Measurements from ENCODE around the gene RIMKLB. TPM values are rescaled to one million over a fixed set of nuclear protein-coding genes. Genes with fewer than 3 reads are reported as not detected.

The RIMKLB gene
- total and polyA plus RNA-seq, 2 experiments from 2014 or later = 19.4 to 23.2 TPM

- peak overlapping the region; percentile 14; the same call in 1 of the 2 replicates for H2AFZ ChIP-seq
- no peak overlapping the region for H3K27ac ChIP-seq
- H3F3A ChIP-seq (ENCODE audit: insufficient read depth) = peaks cover 7% of the 10 kb centered on the region; the same call in 1 of the 2 replicates
- WGBS, 2 experiments (ENCODE audit: low coverage in 1 of 2, low lambda C conversion rate in 2 of 2, missing lambda C conversion rate in 2 of 2) = 5 to 15% methylated on average over 3 of the region's 3 CpGs
- H3K36me3 ChIP-seq (ENCODE audit: low read depth) = no peaks in the 10 kb centered on the region
- H3K27me3 ChIP-seq (replicated peaks; ENCODE audit: insufficient read depth) = no peaks in the 10 kb centered on the region
- H3K4me3 ChIP-seq = no peak overlapping the region
- H3K4me2 ChIP-seq (ENCODE audit: unreplicated experiment) = no peak overlapping the region
- in situ Hi-C loops (cut with MboI) = loop anchor here (25.0 kb wide), 1 partner anchor 362 kb away; no protein-coding TSS in a partner anchor
- TF ChIP-seq EZH2 (IDR thresholded peaks at IDR 0.05; ENCODE audit: insufficient read depth, poor library complexity, severe bottlenecking) (no peak), EZH2phosphoT487 (IDR thresholded peaks at IDR 0.05; ENCODE audit: insufficient read depth, low read depth) (no peak)
- no peak for DNase-seq
- no peak overlapping the region for H3K9ac ChIP-seq
- H3K4me1 ChIP-seq (ENCODE audit: insufficient read depth) = peaks cover 6% of the 10 kb centered on the region
- no peaks in the 10 kb centered on the region for H3K9me2 ChIP-seq (ENCODE audit: insufficient read depth)
- H4K20me1 ChIP-seq (ENCODE audit: insufficient read depth) = no peaks in the 10 kb centered on the region
- no peaks in the 10 kb centered on the region for H3K9me3 ChIP-seq (ENCODE audit: low read depth)
- H3K79me2 ChIP-seq (ENCODE audit: insufficient read depth) = no peaks in the 10 kb centered on the region
These were observed 22.2 kb upstream of the RIMKLB start for GRCh38 chr12:8675591-8676036.

GRCh38 chr12:8676651-8677050 is 21.1 kb upstream of the RIMKLB start:
- in situ Hi-C loops (cut with MboI) = loop anchor here (25.0 kb wide), 1 partner anchor 361 kb away; no protein-coding TSS in a partner anchor

GRCh38 chr12:8677362-8677761 is 20.4 kb upstream of the RIMKLB start:
- Histone ChIP-seq H3K4me2 (ENCODE audit: unreplicated experiment) (no peak overlapping the region), H3K9me3 (ENCODE audit: low read depth) (no peaks in the 10 kb centered on the region), H3K4me1 (ENCODE audit: insufficient read depth) (peaks cover 18% of the 10 kb centered on the region), H3F3A (ENCODE audit: insufficient read depth) (peaks cover 19% of the 10 kb centered on the region), H3K27ac (no peak overlapping the region), H3K4me3 (no peak overlapping the region), H3K27me3 (replicated peaks; ENCODE audit: insufficient read depth) (no peaks in the 10 kb centered on the region), H3K9ac (no peak overlapping the region), H2AFZ (no peak overlapping the region), H4K20me1 (ENCODE audit: insufficient read depth) (no peaks in the 10 kb centered on the region), H3K9me2 (ENCODE audit: insufficient read depth) (no peaks in the 10 kb centered on the region), H3K79me2 (ENCODE audit: insufficient read depth) (no peaks in the 10 kb centered on the region), H3K36me3 (ENCODE audit: low read depth) (no peaks in the 10 kb centered on the region)
- DNase-seq = no peak
- WGBS, 2 experiments (ENCODE audit: low coverage in 1 of 2, low lambda C conversion rate in 2 of 2, missing lambda C conversion rate in 2 of 2) = 93 to 95% methylated on average over 3 of the region's 3 CpGs
- in situ Hi-C loops (cut with MboI) = loop anchor here (25.0 kb wide), 1 partner anchor 360 kb away; no protein-coding TSS in a partner anchor
- TF ChIP-seq EZH2 (IDR thresholded peaks at IDR 0.05; ENCODE audit: insufficient read depth, poor library complexity, severe bottlenecking) (no peak), EZH2phosphoT487 (IDR thresholded peaks at IDR 0.05; ENCODE audit: insufficient read depth, low read depth) (no peak)

More at GRCh38 chr12:8676651-8677050, 21.1 kb upstream of the RIMKLB start:
- Histone ChIP-seq H3K9ac (no peak overlapping the region), H3K4me2 (ENCODE audit: unreplicated experiment) (no peak overlapping the region), H4K20me1 (ENCODE audit: insufficient read depth) (no peaks in the 10 kb centered on the region), H3K79me2 (ENCODE audit: insufficient read depth) (no peaks in the 10 kb centered on the region), H3K4me3 (no peak overlapping the region), H3K36me3 (ENCODE audit: low read depth) (no peaks in the 10 kb centered on the region), H3K27ac (no peak overlapping the region), H3K27me3 (replicated peaks; ENCODE audit: insufficient read depth) (no peaks in the 10 kb centered on the region), H3K9me2 (ENCODE audit: insufficient read depth) (no peaks in the 10 kb centered on the region), H3F3A (ENCODE audit: insufficient read depth) (peaks cover 16% of the 10 kb centered on the region), H3K9me3 (ENCODE audit: low read depth) (no peaks in the 10 kb centered on the region), H3K4me1 (ENCODE audit: insufficient read depth) (peaks cover 16% of the 10 kb centered on the region), H2AFZ (no peak overlapping the region)
- 82 to 83% methylated on average over 4 of the region's 4 CpGs for WGBS, 2 experiments (ENCODE audit: low coverage in 1 of 2, low lambda C conversion rate in 2 of 2, missing lambda C conversion rate in 2 of 2)
- TF ChIP-seq EZH2 (IDR thresholded peaks at IDR 0.05; ENCODE audit: insufficient read depth, poor library complexity, severe bottlenecking) = no peak
- TF ChIP-seq EZH2phosphoT487 (IDR thresholded peaks at IDR 0.05; ENCODE audit: insufficient read depth, low read depth) = no peak
- DNase-seq = no peak

GRCh38 chr12:8678661-8679111 is 19.1 kb upstream of the RIMKLB start:
- TF ChIP-seq EZH2phosphoT487 (IDR thresholded peaks at IDR 0.05; ENCODE audit: insufficient read depth, low read depth) = no peak
- TF ChIP-seq EZH2 (IDR thresholded peaks at IDR 0.05; ENCODE audit: insufficient read depth, poor library complexity, severe bottlenecking) = no peak
- Histone ChIP-seq H3K9me3 (ENCODE audit: low read depth) (no peaks in the 10 kb centered on the region), H3K4me3 (no peak overlapping the region), H3K79me2 (ENCODE audit: insufficient read depth) (no peaks in the 10 kb centered on the region), H3K27me3 (replicated peaks; ENCODE audit: insufficient read depth) (no peaks in the 10 kb centered on the region), H3K4me1 (ENCODE audit: insufficient read depth) (peaks cover 18% of the 10 kb centered on the region), H2AFZ (no peak overlapping the region), H3K4me2 (ENCODE audit: unreplicated experiment) (no peak overlapping the region), H3F3A (ENCODE audit: insufficient read depth) (peaks cover 19% of the 10 kb centered on the region), H3K27ac (no peak overlapping the region), H3K36me3 (ENCODE audit: low read depth) (no peaks in the 10 kb centered on the region), H4K20me1 (ENCODE audit: insufficient read depth) (no peaks in the 10 kb centered on the region), H3K9ac (no peak overlapping the region), H3K9me2 (ENCODE audit: insufficient read depth) (no peaks in the 10 kb centered on the region)
- in situ Hi-C loops (cut with MboI) = loop anchor here (25.0 kb wide), 1 partner anchor 359 kb away; no protein-coding TSS in a partner anchor
- 67 to 73% methylated on average over 3 of the region's 3 CpGs for WGBS, 2 experiments (ENCODE audit: low coverage in 1 of 2, low lambda C conversion rate in 2 of 2, missing lambda C conversion rate in 2 of 2)
- DNase-seq = peak; percentile 39
